Neural progenitor cell (in vitro differentiated cells): ENCODE results near the gene TTC27.

Source experiments
- CTCF ChIP-seq: fragments of 200-600 bp; sonication (generic); IDR thresholded peaks from 2 replicates; pipeline ENCODE4 v1.5.1; 2017; ENCODE audit warnings: antibody characterized with exemption, mild to moderate bottlenecking
- EZH2 ChIP-seq: fragments of 200-600 bp; sonication (generic); IDR thresholded peaks from 2 replicates; pipeline ENCODE4 v1.6.1; 2017; ENCODE audit warnings: antibody characterized with exemption, mild to moderate bottlenecking, moderate library complexity
- EZH2phosphoT487 ChIP-seq: fragments of 200-600 bp; sonication (generic); IDR thresholded peaks from 2 replicates; pipeline ENCODE4 v1.6.1; 2017; ENCODE audit warnings: antibody characterized with exemption

GRCh38 chr2:32711219-32711618, 83.4 kb downstream of the TTC27 start:
- no peak for TF ChIP-seq CTCF
- no peak for TF ChIP-seq EZH2phosphoT487
- TF ChIP-seq EZH2: no peak
